HepG2 (cell line): Measurements from ENCODE around the gene DNAJC11. TPM values are rescaled to one million over a fixed set of nuclear protein-coding genes. Genes with fewer than 3 reads are reported as not detected.

Experiments used
- ATAC-seq: fragments of 200-7000 bp; cut with Tn5 transposase; 3 replicates; pipeline ENCODE4 v1.9.1; 2020; ENCODE audit warnings: mild to moderate bottlenecking, moderate library complexity
- BruUV-seq: library from RNA; stranded (reverse); fragments of 400-500 nt; replicated peaks from 2 replicates; lab custom pipeline; 2021; lab: Mats Ljungman, UMichigan
- CTCF ChIA-PET: fragments of 300-600 bp; formaldehyde crosslinking; extraction: SDS; loops from one replicate; lab custom pipeline; 2021; ENCODE audit warnings: low total read pairs, inconsistent platforms, low intra/inter-chr PET ratio; lab: Yijun Ruan, JAX
- POLR2A ChIA-PET: fragments of 350-600 bp; sonication (Branson Sonifier 250); formaldehyde crosslinking; loops from one replicate; lab custom pipeline; 2020; ENCODE audit warnings: antibody characterized with exemption, inconsistent platforms; lab: Yijun Ruan, JAX
- DNase-seq: peaks from one replicate; pipeline ENCODE4 v3.0.0-alpha.2; 2015; ENCODE audit warnings: low spot score
- FAIRE-seq: peaks from 3 replicates; lab custom pipeline; 2011; peaks lifted over from hg19 to GRCh38; lab: Jason Lieb, UNC
- H2AFZ ChIP-seq: one replicate; pipeline ENCODE4 v1.6.1; 2011; ENCODE audit warnings: low read length, inconsistent platforms
- H3K27ac ChIP-seq: fragments of 300-600 bp; 3 replicates; pipeline ENCODE4 v1.8.0; 2011; ENCODE audit warnings: mixed run types, mild to moderate bottlenecking, mixed read lengths, low read length, inconsistent platforms; ENCODE audit not compliant: insufficient read depth; ENCODE audit errors: extremely low read length
- H3K27me3 ChIP-seq, 2 experiments: fragments of 200-600 bp in 1 of 2; 2 replicates in 1 of 2; 3 replicates in 1 of 2; pipeline versions ENCODE4 v1.6.0 to v1.8.0; 2011; ENCODE audit warnings: low read length in 2 of 2, mild to moderate bottlenecking in 2 of 2, moderate library complexity in 2 of 2, inconsistent platforms in 1 of 2; ENCODE audit not compliant: insufficient read depth in 2 of 2, control insufficient read depth in 1 of 2
- H3K36me3 ChIP-seq, 2 experiments: fragments of 200-600 bp in 1 of 2; replicated peaks in 1 of 2; 2 replicates in 1 of 2; 3 replicates in 1 of 2; pipeline versions ENCODE4 v1.5.1 to v1.8.0; 2011; ENCODE audit warnings: low read length in 2 of 2, inconsistent platforms in 1 of 2; ENCODE audit not compliant: insufficient read depth in 2 of 2, control insufficient read depth in 1 of 2
- H3K4me1 ChIP-seq: 2 replicates; pipeline ENCODE4 v1.5.1; 2012; ENCODE audit warnings: low read length, inconsistent platforms; ENCODE audit not compliant: insufficient read depth
- H3K4me2 ChIP-seq: 2 replicates; pipeline ENCODE4 v1.6.0; 2011; ENCODE audit warnings: low read depth, low read length, inconsistent platforms
- H3K4me3 ChIP-seq, 3 experiments: fragments of 200-600 bp in 1 of 3; sonication (generic), shearing (Covaris generic) in 1 of 3; replicated peaks in 1 of 3; 2 replicates each; pipeline ENCODE4 v1.5.1; 2011 to 2016; ENCODE audit warnings: low read length in 3 of 3, inconsistent platforms in 2 of 3, low read depth in 2 of 3, mild to moderate bottlenecking in 2 of 3, control low read depth in 1 of 3, mixed read lengths in 1 of 3; ENCODE audit not compliant: insufficient read depth in 1 of 3
- H3K79me2 ChIP-seq: one replicate; pipeline ENCODE4 v1.6.1; 2011; ENCODE audit warnings: low read length, inconsistent platforms; ENCODE audit not compliant: insufficient read depth
- H3K9ac ChIP-seq: 2 replicates; pipeline ENCODE4 v1.6.0; 2011; ENCODE audit warnings: mild to moderate bottlenecking, low read depth, low read length, inconsistent platforms; ENCODE audit not compliant: insufficient read depth
- H3K9me3 ChIP-seq: 2 replicates; pipeline ENCODE4 v1.5.1; 2012; ENCODE audit warnings: mild to moderate bottlenecking, low read length
- H4K20me1 ChIP-seq: 2 replicates; pipeline ENCODE4 v1.6.0; 2011; ENCODE audit warnings: inconsistent platforms, mild to moderate bottlenecking, low read length, moderate library complexity; ENCODE audit not compliant: insufficient read depth
- BRD4 ChIP-seq: sonication (generic); formaldehyde crosslinking; IDR thresholded peaks from 2 replicates; pipeline ENCODE4 v1.4.0; 2020; ENCODE audit warnings: missing genetic modification reagents
- CEBPB ChIP-seq: IDR thresholded peaks from 2 replicates; pipeline ENCODE4 v1.6.1; 2011; ENCODE audit warnings: low read depth, low read length, improper control_type of control experiment, borderline replicate concordance
- FOXK1 ChIP-seq: sonication (generic); formaldehyde crosslinking; IDR thresholded peaks from 2 replicates; pipeline ENCODE4 v1.4.0; 2020; ENCODE audit warnings: low read depth, missing genetic modification reagents, borderline replicate concordance
- NFYC ChIP-seq: IDR thresholded peaks from 2 replicates; pipeline ENCODE4 v1.6.1; 2016; ENCODE audit warnings: missing genetic modification reagents, missing compliant biosample characterization
- SYNCRIP ChIP-seq: fragments of 200-400 bp; formaldehyde crosslinking; IDR thresholded peaks from 2 replicates; pipeline ENCODE4 v1.6.1; 2018; ENCODE audit warnings: mild to moderate bottlenecking, low read depth, low read length; ENCODE audit not compliant: insufficient read depth
- ZNF10 ChIP-seq: sonication (generic); formaldehyde crosslinking; IDR thresholded peaks from 2 replicates; pipeline ENCODE4 v1.4.0; 2020; ENCODE audit warnings: mild to moderate bottlenecking, low read depth, missing genetic modification reagents, borderline replicate concordance
- ZNF644 ChIP-seq: IDR thresholded peaks from 2 replicates; pipeline ENCODE4 v1.6.1; 2016; ENCODE audit warnings: low read depth
- WGBS: methylation state at CpG from one replicate; pipeline ENCODE4 v1.1.6; 2017; ENCODE audit warnings: low lambda C conversion rate; 5-methylcytosine and 5-hydroxymethylcytosine counted together
- in situ Hi-C: cut with HindIII; loops from 2 replicates; pipeline ENCODE4 v1.10.0; 2017; ENCODE audit warnings: low pct_unique_long_range_greater_than_20kb; ENCODE audit not compliant: extremely low pct_ligation_motif_present
- intact Hi-C: fragments of 100-400 bp; cut with micrococcal nuclease; formaldehyde crosslinking; loops from one replicate; pipeline ENCODE4 v1.10.0; 2022; ENCODE audit not compliant: unreplicated experiment
- polyA plus RNA-seq, 8 experiments: library from polyadenylated mRNA; depleted of rRNA in 3 of 8; stranded (reverse) in 7 of 8; unstranded in 1 of 8; fragments of >200 nt; fragmentation: Illumina TruSeq in 4 of 8; extraction: Trizol in 4 of 8; gene quantifications; 2 replicates each; pipeline versions ENCODE4 v1.2.1 to v1.2.3, GENCODE V29; 2011 to 2016; ENCODE audit warnings: low read depth in 4 of 8, missing spikeins in 1 of 8, mixed read lengths in 1 of 8; ENCODE audit not compliant: insufficient read depth in 1 of 8
- total RNA-seq, 5 experiments: library from RNA; depleted of rRNA; stranded (reverse); fragments of >200 nt; fragmentation: Illumina TruSeq; extraction: Trizol; gene quantifications; 2 replicates each; pipeline ENCODE4 v1.2.3, GENCODE V29; 2016; ENCODE audit warnings: low read depth in 1 of 5
- TF ChIP-seq, protein P1 (sequence below): IDR thresholded peaks from 2 replicates; pipeline ENCODE4 v1.6.1; 2016; ENCODE audit warnings: missing compliant biosample characterization, missing genetic modification reagents, borderline replicate concordance

Gene DNAJC11
- total and polyA plus RNA-seq, 2 of the 13 experiments (the other 11 are each of a cell fraction or from before 2014, with no cell fraction given): 25.1 to 47.6 TPM

DNA sequence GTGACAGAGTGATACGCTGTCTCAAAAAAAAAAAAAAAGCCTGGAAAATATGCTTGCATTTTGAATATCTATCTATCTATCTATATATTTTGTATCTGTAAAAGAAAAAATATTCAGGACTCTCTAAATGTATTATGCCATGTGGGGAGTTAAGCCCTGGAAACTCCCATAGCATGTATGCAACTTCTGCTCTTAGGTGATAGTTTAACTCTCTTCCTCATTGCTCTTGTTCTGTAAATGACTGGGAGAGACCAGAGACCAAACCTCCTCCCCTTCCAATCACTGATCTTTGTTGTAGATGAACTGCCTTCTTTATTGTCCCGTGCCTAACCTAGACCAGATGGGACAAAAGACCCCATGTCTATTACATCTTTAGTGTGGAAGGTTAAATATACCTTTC lies 46.1 kb upstream of the DNAJC11 start (continued):
- TF ChIP-seq, protein P1, sequence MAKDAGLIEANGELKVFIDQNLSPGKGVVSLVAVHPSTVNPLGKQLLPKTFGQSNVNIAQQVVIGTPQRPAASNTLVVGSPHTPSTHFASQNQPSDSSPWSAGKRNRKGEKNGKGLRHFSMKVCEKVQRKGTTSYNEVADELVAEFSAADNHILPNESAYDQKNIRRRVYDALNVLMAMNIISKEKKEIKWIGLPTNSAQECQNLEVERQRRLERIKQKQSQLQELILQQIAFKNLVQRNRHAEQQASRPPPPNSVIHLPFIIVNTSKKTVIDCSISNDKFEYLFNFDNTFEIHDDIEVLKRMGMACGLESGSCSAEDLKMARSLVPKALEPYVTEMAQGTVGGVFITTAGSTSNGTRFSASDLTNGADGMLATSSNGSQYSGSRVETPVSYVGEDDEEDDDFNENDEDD (CRISPR knock-in tag): no peak

GRCh38 chr1:6745073-6745472 lies 43.5 kb upstream of the DNAJC11 start:
- no peak for TF ChIP-seq ZNF644 (CRISPR knock-in tag)
- TF ChIP-seq CEBPB: peak; percentile 27; the same call in 1 of the 2 replicates
- no peak for TF ChIP-seq NFYC (CRISPR knock-in tag)
- no peak for TF ChIP-seq SYNCRIP
- no peak for TF ChIP-seq ZNF10 (CRISPR knock-in tag)
- no peak for TF ChIP-seq BRD4
- no peak for TF ChIP-seq FOXK1 (CRISPR knock-in tag)
- Histone ChIP-seq H3K79me2 (no peaks in the 10 kb centered on the region), H3K4me1 (no peaks in the 10 kb centered on the region), H3K9ac (no peak overlapping the region), H3K27me3 (peaks cover 0 to 4% of the 10 kb centered on the region in 2 experiments; a peak in 1 of 5 replicates), H3K9me3 (no peaks in the 10 kb centered on the region), H3K4me3 (no peak overlapping the region), H4K20me1 (no peaks in the 10 kb centered on the region), H2AFZ (no peak overlapping the region), H3K36me3 (no peaks in the 10 kb centered on the region), H3K27ac (no peak overlapping the region), H3K4me2 (no peak overlapping the region)
- intact Hi-C loops: no loop called here
- FAIRE-seq: no peak
- ChIA-PET POLR2A (no interaction called here), CTCF (no interaction called here)
- in situ Hi-C loops: loop anchor here (10.0 kb wide), 1 partner anchor 60 kb away; no protein-coding TSS in a partner anchor
- no peak for DNase-seq
- BruUV-seq: no TSS peak
- ATAC-seq: no peak
- 64% methylated on average over 5 of the region's 5 CpGs for WGBS
